GM18526 (cell line): ENCODE measurements around the gene KIAA1671.

Source experiments
- POLR2A ChIP-seq: IDR thresholded peaks from 3 replicates; pipeline ENCODE4 v1.6.1; 2011; ENCODE audit not compliant: insufficient read length; ENCODE audit errors: extremely low read depth

Gene KIAA1671

GRCh38 chr22:25028841-25029141 is 76.3 kb downstream of the KIAA1671 start:
- TF ChIP-seq POLR2A, result no peak

GRCh38 chr22:25029181-25029580 is 76.7 kb downstream of the KIAA1671 start:
- no peak for TF ChIP-seq POLR2A

- no peak for TF ChIP-seq POLR2A
These were observed 78.1 kb downstream of the KIAA1671 start for GRCh38 chr22:25030636-25031035.

- TF ChIP-seq POLR2A, result no peak
These were observed 79.5 kb downstream of the KIAA1671 start for GRCh38 chr22:25032066-25032465.

- no peak for TF ChIP-seq POLR2A
These were observed 83.2 kb downstream of the KIAA1671 start for GRCh38 chr22:25035715-25036114.

- no peak for TF ChIP-seq POLR2A
These were observed 85.7 kb downstream of the KIAA1671 start for GRCh38 chr22:25038239-25038638.

- no peak for TF ChIP-seq POLR2A
These were observed 86.3 kb downstream of the KIAA1671 start for GRCh38 chr22:25038771-25039170.

GRCh38 chr22:25039255-25039654 is 86.7 kb downstream of the KIAA1671 start:
- no peak for TF ChIP-seq POLR2A

GRCh38 chr22:25039754-25040153 is 87.2 kb downstream of the KIAA1671 start:
- TF ChIP-seq POLR2A, result no peak

- no peak for TF ChIP-seq POLR2A
These were observed 92.6 kb downstream of the KIAA1671 start for GRCh38 chr22:25045159-25045558.

GRCh38 chr22:25048071-25048470 is 95.6 kb downstream of the KIAA1671 start:
- no peak for TF ChIP-seq POLR2A

GRCh38 chr22:25048659-25049647 is 96.4 kb downstream of the KIAA1671 start:
- TF ChIP-seq POLR2A, result no peak

GRCh38 chr22:25049770-25050169 is 97.3 kb downstream of the KIAA1671 start:
- no peak for TF ChIP-seq POLR2A

- TF ChIP-seq POLR2A, result no peak
These were observed 98.0 kb downstream of the KIAA1671 start for GRCh38 chr22:25050566-25050965.

GRCh38 chr22:25051073-25051472 is 98.6 kb downstream of the KIAA1671 start:
- TF ChIP-seq POLR2A, result no peak

GRCh38 chr22:25051983-25052710 is 99.6 kb downstream of the KIAA1671 start:
- no peak for TF ChIP-seq POLR2A

GRCh38 chr22:25053153-25053805 is 100.8 kb downstream of the KIAA1671 start:
- TF ChIP-seq POLR2A, result no peak
